IMR-90 (cell line): ENCODE results near the gene ATOSA. TPM values are rescaled to one million over a fixed set of nuclear protein-coding genes. Genes with fewer than 3 reads are reported as not detected.

Experiments
- ATAC-seq: fragments of 200-7000 bp; cut with Tn5 transposase; 2 replicates; pipeline ENCODE4 v1.9.1; 2020; ENCODE audit warnings: low read depth, mild to moderate bottlenecking, moderate library complexity
- BruUV-seq: library from RNA; stranded (reverse); fragments of 400-500 nt; replicated peaks from 2 replicates; lab custom pipeline; 2021; lab: Mats Ljungman, UMichigan
- CTCF ChIA-PET: fragments of 300-600 bp; formaldehyde crosslinking; extraction: SDS; loops from one replicate; lab custom pipeline; 2021; ENCODE audit warnings: antibody characterized with exemption; lab: Yijun Ruan, JAX
- POLR2A ChIA-PET: fragments of 300-600 bp; sonication (Branson Sonifier 250); formaldehyde crosslinking; loops from one replicate; lab custom pipeline; 2022; ENCODE audit warnings: antibody characterized with exemption; ENCODE audit not compliant: unreplicated experiment; lab: Charles Lee
- DNase-seq: peaks from one replicate; pipeline ENCODE4 v3.0.0; 2013
- H2AFZ ChIP-seq: replicated peaks from 2 replicates; pipeline ENCODE3; 2013; ENCODE audit warnings: low read length, mild to moderate bottlenecking; ENCODE audit not compliant: poor library complexity
- H2AK5ac ChIP-seq: 2 replicates; pipeline ENCODE4 v1.6.1; 2013; ENCODE audit warnings: low read depth, low read length, inconsistent platforms
- H2AK9ac ChIP-seq: replicated peaks from 2 replicates; pipeline ENCODE3; 2013; ENCODE audit warnings: mild to moderate bottlenecking, low read depth, low read length, moderate library complexity; ENCODE audit not compliant: poor library complexity
- H2BK120ac ChIP-seq: 2 replicates; pipeline ENCODE4 v1.6.1; 2013; ENCODE audit warnings: low read depth, low read length, inconsistent platforms
- H2BK15ac ChIP-seq: 3 replicates; pipeline ENCODE4 v1.6.1; 2013; ENCODE audit warnings: low read depth, low read length, inconsistent platforms
- H2BK20ac ChIP-seq: 2 replicates; pipeline ENCODE4 v1.6.1; 2013; ENCODE audit warnings: low read depth, mild to moderate bottlenecking, inconsistent platforms, low read length, moderate library complexity
- H2BK5ac ChIP-seq: 2 replicates; pipeline ENCODE4 v1.6.1; 2013; ENCODE audit warnings: mild to moderate bottlenecking, low read depth, low read length, inconsistent platforms; ENCODE audit not compliant: poor library complexity, severe bottlenecking
- H3K14ac ChIP-seq: replicated peaks from 2 replicates; pipeline ENCODE4 v1.6.1; 2013; ENCODE audit warnings: low read depth, low read length, inconsistent platforms
- H3K18ac ChIP-seq: 2 replicates; pipeline ENCODE4 v1.6.1; 2013; ENCODE audit warnings: low read depth, low read length, control low read depth
- H3K23ac ChIP-seq: 2 replicates; pipeline ENCODE4 v1.6.1; 2013; ENCODE audit warnings: low read depth, low read length, inconsistent platforms
- H3K27ac ChIP-seq: 2 replicates; pipeline ENCODE4 v1.5.1; 2013; ENCODE audit warnings: mild to moderate bottlenecking, control low read depth, low read length; ENCODE audit not compliant: insufficient read depth
- H3K27me3 ChIP-seq: 2 replicates; pipeline ENCODE4 v1.6.1; 2013; ENCODE audit warnings: low read length; ENCODE audit not compliant: control insufficient read depth, insufficient read depth
- H3K36me3 ChIP-seq: 2 replicates; pipeline ENCODE4 v1.6.1; 2013; ENCODE audit warnings: low read length, mixed read lengths; ENCODE audit not compliant: control insufficient read depth, insufficient read depth
- H3K4ac ChIP-seq: 2 replicates; pipeline ENCODE4 v1.6.1; 2013; ENCODE audit warnings: low read depth, low read length, inconsistent platforms
- H3K4me1 ChIP-seq: 2 replicates; pipeline ENCODE4 v1.6.1; 2013; ENCODE audit warnings: low read length, mixed read lengths; ENCODE audit not compliant: control insufficient read depth, insufficient read depth
- H3K4me2 ChIP-seq: 2 replicates; pipeline ENCODE4 v1.6.1; 2013; ENCODE audit warnings: low read depth, mild to moderate bottlenecking, control low read depth, low read length, moderate library complexity
- H3K4me3 ChIP-seq: 2 replicates; pipeline ENCODE4 v1.5.1; 2013; ENCODE audit warnings: low read depth, mild to moderate bottlenecking, control low read depth, low read length, moderate library complexity; ENCODE audit not compliant: insufficient read depth
- H3K56ac ChIP-seq: 2 replicates; pipeline ENCODE4 v1.6.1; 2013; ENCODE audit warnings: low read length, inconsistent platforms; ENCODE audit not compliant: insufficient read depth; ENCODE audit errors: extremely low read depth
- H3K79me1 ChIP-seq, 2 experiments: 2 replicates each; pipeline ENCODE4 v1.6.1; 2013; ENCODE audit warnings: low read length in 2 of 2, inconsistent platforms in 1 of 2, low read depth in 1 of 2
- H3K9ac ChIP-seq: 2 replicates; pipeline ENCODE4 v1.6.1; 2013; ENCODE audit warnings: low read depth, low read length, control low read depth
- H3K9me1 ChIP-seq: 2 replicates; pipeline ENCODE4 v1.6.1; 2013; ENCODE audit warnings: low read length, inconsistent platforms; ENCODE audit not compliant: insufficient read depth
- H3K9me3 ChIP-seq: 2 replicates; pipeline ENCODE4 v1.6.1; 2013; ENCODE audit warnings: low read length; ENCODE audit not compliant: control insufficient read depth, insufficient read depth
- H4K20me1 ChIP-seq: 2 replicates; pipeline ENCODE4 v1.6.1; 2013; ENCODE audit warnings: low read length, inconsistent platforms; ENCODE audit not compliant: insufficient read depth
- H4K5ac ChIP-seq: 2 replicates; pipeline ENCODE4 v1.6.1; 2013; ENCODE audit warnings: mild to moderate bottlenecking, low read depth, low read length, control low read depth
- H4K8ac ChIP-seq, 2 experiments: 2 replicates each; pipeline ENCODE4 v1.6.1; 2013; ENCODE audit warnings: low read depth in 2 of 2, low read length in 2 of 2, control low read depth in 1 of 2, inconsistent platforms in 1 of 2
- H4K91ac ChIP-seq: 2 replicates; pipeline ENCODE4 v1.6.1; 2013; ENCODE audit warnings: low read depth, low read length, inconsistent platforms; ENCODE audit not compliant: insufficient read depth
- BHLHE40 ChIP-seq: fragments of 150-350 bp; IDR thresholded peaks from 2 replicates; pipeline ENCODE4 v1.6.1; 2016; ENCODE audit warnings: mild to moderate bottlenecking, low read depth, low read length
- CEBPB ChIP-seq: IDR thresholded peaks from 2 replicates; pipeline ENCODE4 v1.6.1; 2012; ENCODE audit warnings: low read depth, low read length, improper control_type of control experiment
- CHD1 ChIP-seq: IDR thresholded peaks from 2 replicates; pipeline ENCODE4 v1.6.1; 2012; ENCODE audit warnings: low read depth, low read length, improper control_type of control experiment
- FOS ChIP-seq: fragments of 150-350 bp; IDR thresholded peaks from 2 replicates; pipeline ENCODE4 v1.6.1; 2016; ENCODE audit warnings: low read depth, low read length
- MAFK ChIP-seq: IDR thresholded peaks from 2 replicates; pipeline ENCODE4 v1.6.1; 2012; ENCODE audit warnings: low read depth, low read length, improper control_type of control experiment
- MAZ ChIP-seq: IDR thresholded peaks from 2 replicates; pipeline ENCODE4 v1.6.1; 2012; ENCODE audit warnings: low read depth, mild to moderate bottlenecking, low read length, improper control_type of control experiment, moderate library complexity, borderline replicate concordance
- MXI1 ChIP-seq: IDR thresholded peaks from 2 replicates; pipeline ENCODE4 v1.6.1; 2012; ENCODE audit warnings: low read depth, mild to moderate bottlenecking, low read length, moderate library complexity, borderline replicate concordance
- NFE2L2 ChIP-seq: fragments of 150-350 bp; IDR thresholded peaks from 2 replicates; pipeline ENCODE4 v1.6.1; 2016; ENCODE audit warnings: low read depth, mild to moderate bottlenecking, low read length
- POLR2A ChIP-seq: IDR thresholded peaks from 2 replicates; pipeline ENCODE4 v1.6.1; 2012; ENCODE audit warnings: mild to moderate bottlenecking, low read depth, low read length
- RAD21 ChIP-seq: IDR thresholded peaks from 2 replicates; pipeline ENCODE4 v1.6.1; 2012; ENCODE audit warnings: low read length, improper control_type of control experiment
- RCOR1 ChIP-seq: IDR thresholded peaks from 2 replicates; pipeline ENCODE4 v1.6.1; 2012; ENCODE audit warnings: mild to moderate bottlenecking, low read length, improper control_type of control experiment; ENCODE audit not compliant: insufficient replicate concordance
- RFX5 ChIP-seq: IDR thresholded peaks from 2 replicates; pipeline ENCODE4 v1.8.0; 2012; ENCODE audit warnings: low read depth, mild to moderate bottlenecking, low read length, moderate library complexity
- SMC3 ChIP-seq: fragments of 150-350 bp; IDR thresholded peaks from 2 replicates; pipeline ENCODE4 v1.6.1; 2016; ENCODE audit warnings: low read depth, mild to moderate bottlenecking, antibody characterized with exemption, low read length, moderate library complexity
- WGBS, 2 experiments: methylation state at CpG; one replicate each; pipeline versions ENCODE4 v1.1.5 to v1.1.7; 2013; ENCODE audit warnings: missing lambda C conversion rate in 2 of 2; ENCODE audit not compliant: insufficient read length in 1 of 2; ENCODE audit errors: extremely low coverage in 2 of 2; 5-methylcytosine and 5-hydroxymethylcytosine counted together
- dilution Hi-C: fragments of 300-500 bp; cut with HindIII; formaldehyde crosslinking; loops from one replicate; pipeline ENCODE4 v1.14.3; 2018; ENCODE audit warnings: low sequenced_read_pairs; ENCODE audit not compliant: unreplicated experiment
- in situ Hi-C: fragments of 300-500 bp; cut with MboI; formaldehyde crosslinking; loops from 3 replicates; pipeline ENCODE4 v1.14.3; 2019; ENCODE audit warnings: low sequenced_read_pairs, inconsistent platforms, mixed read lengths
- intact Hi-C: fragments of 100-400 bp; cut with micrococcal nuclease; formaldehyde crosslinking; loops from 2 replicates; pipeline ENCODE4 v1.10.0; 2022
- polyA plus RNA-seq, 3 experiments: library from polyadenylated mRNA; depleted of rRNA; stranded (reverse); fragments of >200 nt; gene quantifications; 2 replicates each; pipeline ENCODE4 v1.2.3, GENCODE V29; 2012; ENCODE audit warnings: low replicate concordance in 1 of 3
- total RNA-seq: library from RNA; depleted of rRNA; stranded (reverse); fragments of >200 nt; gene quantifications from 2 replicates; pipeline ENCODE4 v1.2.3, GENCODE V29; 2012
- TF ChIP-seq, protein P1 (sequence below): conservative IDR thresholded peaks from 2 replicates; pipeline ENCODE4 v1.5.1; 2012; ENCODE audit warnings: mild to moderate bottlenecking, low read depth, low read length, improper control_type of control experiment
- TF ChIP-seq, protein P2 (sequence below): fragments of 150-350 bp; IDR thresholded peaks from 2 replicates; pipeline ENCODE4 v1.6.1; 2016; ENCODE audit warnings: low read depth, mild to moderate bottlenecking, low read length, moderate library complexity, borderline replicate concordance
- TF ChIP-seq, protein P3 (sequence below): fragments of 150-350 bp; IDR thresholded peaks from 2 replicates; pipeline ENCODE4 v1.6.1; 2017; ENCODE audit warnings: mild to moderate bottlenecking, antibody characterized with exemption, low read length, low read depth

Gene ATOSA
- total and polyA plus RNA-seq, 2 of the 4 experiments (the other 2 are of a cell fraction), result 13.2 to 17.2 TPM

DNA sequence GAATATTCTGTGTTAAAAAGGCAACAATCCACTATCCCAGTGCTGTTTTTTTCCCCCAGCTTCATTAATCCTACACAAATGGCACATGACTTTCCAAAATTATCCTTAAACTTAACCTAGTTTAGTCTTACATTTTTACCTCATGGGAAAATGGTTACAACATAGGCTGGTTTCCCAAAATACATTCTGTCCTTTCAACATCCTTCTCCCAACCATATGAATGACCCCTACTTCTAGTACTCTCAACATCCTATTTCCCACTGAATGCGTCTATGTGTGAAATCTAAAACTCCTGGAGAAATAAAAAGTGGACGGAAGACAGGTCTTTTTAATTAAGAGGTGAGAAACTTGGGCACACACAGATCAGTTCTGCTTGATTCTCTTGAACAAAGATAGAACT lies 33.3 kb downstream of the ATOSA start:
- Histone ChIP-seq H3K27ac (no peak overlapping the region), H4K8ac (no peak overlapping the region), H3K9ac (no peak overlapping the region), H3K9me1 (no peaks in the 10 kb centered on the region), H3K4me2 (no peak overlapping the region), H3K14ac (no peak overlapping the region), H3K79me1 (peaks cover 3 to 12% of the 10 kb centered on the region in 2 experiments; a peak in 3 of 4 replicates), H4K5ac (no peak overlapping the region), H4K20me1 (no peaks in the 10 kb centered on the region), H2AK5ac (no peak overlapping the region), H2BK120ac (no peak overlapping the region), H3K27me3 (no peaks in the 10 kb centered on the region), H3K4ac (no peak overlapping the region), H3K9me3 (no peaks in the 10 kb centered on the region), H2BK15ac (no peak overlapping the region), H2BK5ac (no peak overlapping the region), H3K18ac (no peak overlapping the region), H3K36me3 (peaks cover 2% of the 10 kb centered on the region; the same call in 1 of the 2 replicates), H4K91ac (no peak overlapping the region), H2AK9ac (no peak overlapping the region), H3K56ac (no peak overlapping the region), H2AFZ (no peak overlapping the region), H2BK20ac (no peak overlapping the region), H3K4me1 (peaks cover 6% of the 10 kb centered on the region), H3K23ac (no peak overlapping the region), H3K4me3 (no peak overlapping the region)
- ATAC-seq (no peak), DNase-seq (no peak)
- BruUV-seq, result no TSS peak
- no CpG with 5 or more reads among the region's 2 CpGs for WGBS, 2 experiments
- intact Hi-C loops, result no loop called here
- ChIA-PET CTCF (no interaction called here), POLR2A (no interaction called here)
- TF ChIP-seq, protein P1, sequence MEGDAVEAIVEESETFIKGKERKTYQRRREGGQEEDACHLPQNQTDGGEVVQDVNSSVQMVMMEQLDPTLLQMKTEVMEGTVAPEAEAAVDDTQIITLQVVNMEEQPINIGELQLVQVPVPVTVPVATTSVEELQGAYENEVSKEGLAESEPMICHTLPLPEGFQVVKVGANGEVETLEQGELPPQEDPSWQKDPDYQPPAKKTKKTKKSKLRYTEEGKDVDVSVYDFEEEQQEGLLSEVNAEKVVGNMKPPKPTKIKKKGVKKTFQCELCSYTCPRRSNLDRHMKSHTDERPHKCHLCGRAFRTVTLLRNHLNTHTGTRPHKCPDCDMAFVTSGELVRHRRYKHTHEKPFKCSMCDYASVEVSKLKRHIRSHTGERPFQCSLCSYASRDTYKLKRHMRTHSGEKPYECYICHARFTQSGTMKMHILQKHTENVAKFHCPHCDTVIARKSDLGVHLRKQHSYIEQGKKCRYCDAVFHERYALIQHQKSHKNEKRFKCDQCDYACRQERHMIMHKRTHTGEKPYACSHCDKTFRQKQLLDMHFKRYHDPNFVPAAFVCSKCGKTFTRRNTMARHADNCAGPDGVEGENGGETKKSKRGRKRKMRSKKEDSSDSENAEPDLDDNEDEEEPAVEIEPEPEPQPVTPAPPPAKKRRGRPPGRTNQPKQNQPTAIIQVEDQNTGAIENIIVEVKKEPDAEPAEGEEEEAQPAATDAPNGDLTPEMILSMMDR, result no peak
- no peak for TF ChIP-seq BHLHE40
- no peak for TF ChIP-seq NFE2L2
- TF ChIP-seq, protein P2, sequence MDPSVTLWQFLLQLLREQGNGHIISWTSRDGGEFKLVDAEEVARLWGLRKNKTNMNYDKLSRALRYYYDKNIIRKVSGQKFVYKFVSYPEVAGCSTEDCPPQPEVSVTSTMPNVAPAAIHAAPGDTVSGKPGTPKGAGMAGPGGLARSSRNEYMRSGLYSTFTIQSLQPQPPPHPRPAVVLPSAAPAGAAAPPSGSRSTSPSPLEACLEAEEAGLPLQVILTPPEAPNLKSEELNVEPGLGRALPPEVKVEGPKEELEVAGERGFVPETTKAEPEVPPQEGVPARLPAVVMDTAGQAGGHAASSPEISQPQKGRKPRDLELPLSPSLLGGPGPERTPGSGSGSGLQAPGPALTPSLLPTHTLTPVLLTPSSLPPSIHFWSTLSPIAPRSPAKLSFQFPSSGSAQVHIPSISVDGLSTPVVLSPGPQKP, result no peak
- no peak for TF ChIP-seq SMC3
- no peak for TF ChIP-seq MAZ
- no peak for TF ChIP-seq CEBPB
- TF ChIP-seq, protein P3, sequence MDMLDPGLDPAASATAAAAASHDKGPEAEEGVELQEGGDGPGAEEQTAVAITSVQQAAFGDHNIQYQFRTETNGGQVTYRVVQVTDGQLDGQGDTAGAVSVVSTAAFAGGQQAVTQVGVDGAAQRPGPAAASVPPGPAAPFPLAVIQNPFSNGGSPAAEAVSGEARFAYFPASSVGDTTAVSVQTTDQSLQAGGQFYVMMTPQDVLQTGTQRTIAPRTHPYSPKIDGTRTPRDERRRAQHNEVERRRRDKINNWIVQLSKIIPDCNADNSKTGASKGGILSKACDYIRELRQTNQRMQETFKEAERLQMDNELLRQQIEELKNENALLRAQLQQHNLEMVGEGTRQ, result no peak
- TF ChIP-seq FOS, result no peak
- TF ChIP-seq RCOR1, result no peak
- no peak for TF ChIP-seq MAFK
- no peak for TF ChIP-seq RFX5
- no peak for TF ChIP-seq CHD1
- TF ChIP-seq POLR2A, result no peak
- no peak for TF ChIP-seq RAD21
- TF ChIP-seq MXI1, result no peak
- dilution Hi-C loops, result no loop called here
- in situ Hi-C loops, result no loop called here
